NCI-H2171 (cell line): ENCODE measurements around the gene C6orf132.

Experiments used
- DNase-seq: peaks from one replicate; lab custom pipeline; 2025; lab: John Stamatoyannopoulos, UW

Gene C6orf132

GRCh38 chr6:42136508-42137193 is 5.8 kb downstream of the C6orf132 start:
- no peak for DNase-seq

- DNase-seq, result no peak
Observed at GRCh38 chr6:42135722-42136121, 6.7 kb downstream of the C6orf132 start.

GRCh38 chr6:42135161-42135560 is 7.3 kb downstream of the C6orf132 start:
- no peak for DNase-seq

- no peak for DNase-seq
Observed at GRCh38 chr6:42133926-42134325, 8.5 kb downstream of the C6orf132 start.

GRCh38 chr6:42131531-42131930 is 10.9 kb downstream of the C6orf132 start:
- DNase-seq, result no peak

- no peak for DNase-seq
Observed at GRCh38 chr6:42129360-42129676, 13.1 kb downstream of the C6orf132 start.

- no peak for DNase-seq
Observed at GRCh38 chr6:42128460-42129359, 13.7 kb downstream of the C6orf132 start.

- no peak for DNase-seq
Observed at GRCh38 chr6:42125663-42126062, 16.8 kb downstream of the C6orf132 start.

- no peak for DNase-seq
Observed at GRCh38 chr6:42125231-42125630, 17.2 kb downstream of the C6orf132 start.

GRCh38 chr6:42124223-42124836 is 18.1 kb downstream of the C6orf132 start:
- DNase-seq, result no peak

GRCh38 chr6:42123379-42124103 is 18.9 kb downstream of the C6orf132 start:
- no peak for DNase-seq

GRCh38 chr6:42120895-42121865 is 21.2 kb downstream of the C6orf132 start:
- DNase-seq, result no peak

GRCh38 chr6:42118162-42119001 is 24.0 kb downstream of the C6orf132 start:
- no peak for DNase-seq

- no peak for DNase-seq
Observed at GRCh38 chr6:42117843-42118161, 24.6 kb downstream of the C6orf132 start.

- no peak for DNase-seq
Observed at GRCh38 chr6:42113936-42114636, 28.3 kb downstream of the C6orf132 start.

- DNase-seq, result no peak
Observed at GRCh38 chr6:42112351-42112750, 30.1 kb downstream of the C6orf132 start.

- no peak for DNase-seq
Observed at GRCh38 chr6:42110683-42111082, 31.7 kb downstream of the C6orf132 start.

- DNase-seq, result no peak
Observed at GRCh38 chr6:42108071-42108470, 34.3 kb downstream of the C6orf132 start.

GRCh38 chr6:42106112-42107023 is 36.1 kb downstream of the C6orf132 start:
- no peak for DNase-seq
